T-helper 9 cell (primary cell): ENCODE results near the gene NPPA.
A peak's percentile ranks its signal among the peaks of the same experiment; 100 is the strongest.

ENCODE experiments used
- DNase-seq: peaks from one replicate; pipeline ENCODE4 v3.0.0-alpha.2; 2020

Gene NPPA

GRCh38 chr1:11841245-11842153, 6.1 kb downstream of the NPPA start:
- DNase-seq, result no peak

DNA sequence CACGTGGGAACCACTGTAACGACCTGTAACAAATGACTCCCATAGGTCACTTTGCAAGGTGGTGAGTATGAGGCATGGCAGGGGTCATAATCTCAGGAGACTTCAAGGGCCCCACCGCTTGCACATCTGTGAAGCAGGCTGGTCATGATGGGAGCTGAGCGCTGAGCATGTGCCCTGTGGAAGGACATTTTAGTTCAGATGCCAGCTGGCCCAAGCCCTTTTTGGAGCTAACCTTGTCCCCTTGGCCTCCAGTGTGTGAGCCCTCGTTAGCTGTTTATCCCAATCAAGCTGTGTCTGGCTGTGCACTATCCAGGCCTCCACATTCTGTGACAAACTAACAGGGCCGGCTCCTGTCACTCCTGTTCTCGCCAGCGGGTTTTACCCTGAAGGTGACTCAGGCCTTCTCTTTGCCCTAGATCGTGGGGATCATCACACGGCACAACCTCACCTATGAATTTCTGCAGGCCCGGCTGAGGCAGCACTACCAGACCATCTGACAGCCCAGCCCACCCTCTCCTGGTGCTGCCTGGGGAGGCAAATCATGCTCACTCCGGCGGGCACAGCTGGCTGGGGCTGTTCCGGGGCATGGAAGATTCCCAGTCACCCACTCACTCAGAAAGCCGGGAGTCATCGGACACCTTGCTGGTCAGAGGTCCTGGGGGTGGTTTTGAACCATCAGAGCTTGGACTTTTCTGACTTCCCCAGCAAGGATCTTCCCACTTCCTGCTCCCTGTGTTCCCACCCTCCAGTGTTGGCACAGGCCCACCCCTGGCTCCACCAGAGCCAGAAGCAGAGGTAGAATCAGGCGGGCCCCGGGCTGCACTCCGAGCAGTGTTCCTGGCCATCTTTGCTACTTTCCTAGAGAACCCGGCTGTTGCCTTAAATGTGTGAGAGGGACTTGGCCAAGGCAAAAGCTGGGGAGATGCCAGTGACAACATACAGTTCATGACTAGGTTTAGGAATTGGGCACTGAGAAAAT, 7.6 kb downstream of the NPPA start:
- DNase-seq, result no peak

DNA sequence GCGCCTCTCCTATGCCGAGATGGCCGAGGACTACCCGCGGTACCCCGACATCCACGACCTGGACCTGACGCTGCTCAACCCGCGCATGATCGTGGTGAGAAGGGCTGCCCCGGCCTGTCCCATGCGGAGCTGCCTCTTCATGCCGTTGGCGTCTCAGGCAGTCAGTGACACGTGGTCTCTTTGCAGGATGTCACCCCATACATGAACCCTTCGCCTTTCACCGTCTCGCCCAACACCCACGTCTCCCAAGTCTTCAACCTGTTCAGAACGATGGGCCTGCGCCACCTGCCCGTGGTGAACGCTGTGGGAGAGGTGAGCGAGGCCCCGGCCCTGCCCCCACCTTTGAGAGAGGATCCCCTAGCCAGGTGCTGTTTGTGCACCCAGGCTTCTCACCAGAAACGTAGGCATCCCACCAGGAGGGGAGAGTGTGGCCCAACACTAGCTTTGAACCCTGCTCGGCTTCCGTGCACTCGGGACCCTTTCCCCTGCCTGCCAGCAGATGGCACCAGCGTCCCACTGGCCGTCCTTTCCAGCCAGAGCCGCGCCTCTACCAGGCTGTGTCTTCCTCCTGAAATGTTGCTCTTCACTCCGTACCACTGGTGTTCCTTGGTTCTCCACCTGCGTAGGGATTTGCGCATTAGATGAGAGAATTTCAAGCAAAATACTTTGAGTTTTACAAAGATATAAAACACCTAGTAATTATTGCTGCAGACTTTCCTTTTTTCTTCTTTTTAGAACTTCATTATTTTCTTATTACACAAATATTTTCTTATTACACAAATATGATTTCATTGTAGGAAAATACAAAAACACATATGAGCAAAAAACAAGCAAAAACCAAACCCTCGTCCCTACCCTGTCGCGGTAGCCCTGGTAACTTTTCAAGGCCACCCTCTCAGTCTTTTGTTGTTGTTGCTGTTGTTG, 9.0 kb downstream of the NPPA start:
- peak; percentile 68 for DNase-seq

- no peak for DNase-seq
Measured at GRCh38 chr1:11837767-11838348, 9.7 kb downstream of the NPPA start.

- DNase-seq, result no peak
Measured at GRCh38 chr1:11836955-11837766, 10.4 kb downstream of the NPPA start.

- DNase-seq, result no peak
Measured at GRCh38 chr1:11835441-11836225, 11.9 kb downstream of the NPPA start.

- DNase-seq, result no peak
Measured at GRCh38 chr1:11833900-11834299, 13.7 kb downstream of the NPPA start.

DNA sequence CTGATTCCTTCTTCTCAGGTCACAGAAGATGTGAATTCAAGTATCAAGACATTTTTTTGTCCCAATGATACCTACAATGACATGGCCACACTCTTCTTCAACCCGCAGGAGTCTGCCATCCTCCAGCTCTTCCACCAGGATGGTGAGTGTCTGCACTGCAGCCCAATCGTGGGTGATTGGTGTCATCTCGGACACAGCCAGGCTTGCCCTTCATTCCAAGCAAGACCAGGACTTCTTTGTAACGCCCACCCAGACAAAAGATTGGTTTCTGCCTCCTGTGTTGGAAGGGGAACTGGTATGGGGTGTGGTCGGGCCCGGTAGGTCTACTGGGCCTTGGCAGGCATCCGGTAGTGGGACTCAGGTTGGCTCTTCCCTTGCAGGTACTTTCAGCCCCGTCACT, 14.1 kb downstream of the NPPA start:
- no peak for DNase-seq

DNA sequence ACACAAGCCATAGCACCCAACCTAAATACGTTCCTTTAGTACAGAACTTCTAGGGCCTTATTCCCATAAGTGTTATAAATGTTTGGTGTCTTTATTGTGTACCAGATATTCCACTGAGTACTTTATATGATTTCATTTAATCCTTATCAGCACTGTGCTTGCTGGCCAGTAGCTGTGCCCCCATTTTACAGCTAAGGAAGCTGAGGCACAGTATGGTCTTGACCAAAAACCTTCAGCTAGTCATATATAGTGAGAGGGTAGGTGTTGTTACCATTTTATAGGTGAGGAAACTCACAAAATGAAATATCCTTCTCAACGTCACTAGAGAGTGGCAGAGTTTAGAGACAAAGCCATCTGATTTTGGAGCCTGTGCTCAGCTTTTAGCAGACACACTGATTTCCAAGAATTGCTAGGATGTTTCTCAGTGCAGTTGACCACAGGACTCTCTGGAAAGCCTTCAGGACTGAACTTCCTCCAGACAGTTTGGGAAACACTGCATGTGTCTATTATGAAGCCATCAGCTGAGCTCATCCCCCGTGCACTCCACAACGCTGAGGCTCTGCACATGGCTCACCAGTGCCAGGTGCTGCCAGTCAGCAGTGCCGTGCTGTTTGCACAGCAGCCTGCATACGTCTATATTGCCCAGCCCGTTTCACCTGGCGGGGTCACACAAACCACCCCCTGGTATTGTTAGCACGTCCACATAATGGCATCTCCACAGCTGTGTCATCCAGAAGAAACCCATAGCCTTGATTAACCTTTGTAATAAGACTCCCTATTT, 15.4 kb downstream of the NPPA start:
- no peak for DNase-seq

DNA sequence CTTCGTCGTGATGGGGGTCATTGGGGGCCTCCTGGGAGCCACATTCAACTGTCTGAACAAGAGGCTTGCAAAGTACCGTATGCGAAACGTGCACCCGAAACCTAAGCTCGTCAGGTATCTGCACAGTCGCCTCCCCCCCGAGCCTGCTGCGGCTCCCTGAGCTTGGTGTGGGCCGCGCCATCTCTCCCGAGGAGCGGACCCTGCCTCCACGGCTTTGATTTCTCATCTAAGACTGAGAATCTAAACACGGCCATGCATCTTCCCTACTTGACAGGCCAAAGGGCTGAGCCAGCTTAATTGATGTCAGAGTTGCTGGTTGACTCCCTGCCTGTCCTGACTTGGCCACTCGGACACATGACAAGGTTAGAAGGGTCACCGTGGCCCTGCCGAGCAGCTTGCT, 19.1 kb downstream of the NPPA start:
- DNase-seq, result no peak

- DNase-seq, result no peak
Measured at GRCh38 chr1:11826946-11827345, 20.6 kb downstream of the NPPA start.

DNA sequence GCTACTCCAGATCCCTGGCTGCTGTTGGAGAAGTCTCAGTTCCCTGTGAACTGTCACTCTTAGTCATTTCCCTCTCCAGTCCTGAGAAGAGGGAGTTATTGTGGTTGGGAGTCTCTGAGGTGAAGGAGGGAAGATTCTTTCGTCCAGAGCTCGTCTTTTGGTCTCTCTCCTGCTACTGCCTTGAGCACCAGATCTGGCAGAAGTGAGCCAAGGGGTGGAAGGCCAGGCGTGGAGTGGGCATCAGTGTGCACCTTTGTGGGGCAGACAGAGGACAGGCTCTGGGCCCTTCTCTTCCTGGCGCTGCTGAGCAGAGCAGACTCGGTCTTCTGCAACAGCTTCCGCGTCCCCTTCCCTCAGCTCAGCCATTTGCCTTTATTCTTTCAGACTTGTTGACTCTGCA, 22.5 kb downstream of the NPPA start:
- DNase-seq, result no peak

GRCh38 chr1:11823366-11824137, 24.0 kb downstream of the NPPA start:
- no peak for DNase-seq

GRCh38 chr1:11822091-11822490, 25.5 kb downstream of the NPPA start:
- no peak for DNase-seq

- DNase-seq, result no peak
Measured at GRCh38 chr1:11817192-11817591, 30.4 kb downstream of the NPPA start.

GRCh38 chr1:11813021-11813420, 34.6 kb downstream of the NPPA start:
- no peak for DNase-seq

GRCh38 chr1:11807133-11807532, 40.5 kb downstream of the NPPA start:
- DNase-seq, result no peak

GRCh38 chr1:11806307-11806936, 41.2 kb downstream of the NPPA start:
- no peak for DNase-seq
